Activated CD4-positive, alpha-beta memory T cell treated with anti-CD3 and anti-CD28 coated beads, Interleukin-2, amount 10 ng/mL, durations not matched to agents 7 days and 5 days (primary cell): ENCODE measurements around the gene FABP7. TPM values are rescaled to one million over a fixed set of nuclear protein-coding genes. Genes with fewer than 3 reads are reported as not detected.

ENCODE experiments used
- CTCF ChIA-PET: fragments of 350-600 bp; sonication (Branson Sonifier 250); formaldehyde crosslinking; loops from one replicate; lab custom pipeline; 2021; ENCODE audit warnings: antibody characterized with exemption, inconsistent platforms; lab: Charles Lee
- POLR2A ChIA-PET: fragments of 350-600 bp; sonication (Branson Sonifier 250); formaldehyde crosslinking; loops from one replicate; lab custom pipeline; 2021; ENCODE audit warnings: antibody characterized with exemption; lab: Charles Lee
- DNase-seq: peaks from one replicate; pipeline ENCODE4 v3.0.0-alpha.2; 2020
- H3K27ac Mint-ChIP-seq: one replicate; pipeline ENCODE4 v1.8.0; 2021; ENCODE audit warnings: mild to moderate bottlenecking, mixed read lengths
- H3K27me3 Mint-ChIP-seq: one replicate; pipeline ENCODE4 v1.8.0; 2021; ENCODE audit warnings: mixed read lengths
- H3K36me3 Mint-ChIP-seq: one replicate; pipeline ENCODE4 v1.8.0; 2021; ENCODE audit warnings: low read depth, mixed read lengths
- H3K4me1 Mint-ChIP-seq: one replicate; pipeline ENCODE4 v1.8.0; 2021; ENCODE audit warnings: mixed read lengths
- H3K4me3 Mint-ChIP-seq: one replicate; pipeline ENCODE4 v1.8.0; 2021; ENCODE audit warnings: mild to moderate bottlenecking, mixed read lengths
- H3K9me3 Mint-ChIP-seq: one replicate; pipeline ENCODE4 v1.8.0; 2021; ENCODE audit warnings: mixed read lengths
- total RNA-seq, 2 experiments: library from RNA; stranded (reverse); gene quantifications; one replicate each; pipeline ENCODE4 v1.2.3, GENCODE V29; 2021

The FABP7 gene
- total RNA-seq, 2 experiments from 2014 or later: not detected

- DNase-seq: no peak
- ChIA-PET CTCF (interaction anchor here (0.6 kb wide), 1 partner anchor 13 kb away, joined by 4 read pairs; no protein-coding TSS in a partner anchor), POLR2A (no interaction called here)
- Mint-ChIP-seq H3K4me3 (no peak overlapping the region), H3K36me3 (no peaks in the 10 kb centered on the region), H3K27me3 (no peaks in the 10 kb centered on the region), H3K27ac (no peak overlapping the region), H3K9me3 (no peaks in the 10 kb centered on the region), H3K4me1 (no peaks in the 10 kb centered on the region)
Observed at GRCh38 chr6:122806291-122806690, 26.8 kb downstream of the FABP7 start.

DNA sequence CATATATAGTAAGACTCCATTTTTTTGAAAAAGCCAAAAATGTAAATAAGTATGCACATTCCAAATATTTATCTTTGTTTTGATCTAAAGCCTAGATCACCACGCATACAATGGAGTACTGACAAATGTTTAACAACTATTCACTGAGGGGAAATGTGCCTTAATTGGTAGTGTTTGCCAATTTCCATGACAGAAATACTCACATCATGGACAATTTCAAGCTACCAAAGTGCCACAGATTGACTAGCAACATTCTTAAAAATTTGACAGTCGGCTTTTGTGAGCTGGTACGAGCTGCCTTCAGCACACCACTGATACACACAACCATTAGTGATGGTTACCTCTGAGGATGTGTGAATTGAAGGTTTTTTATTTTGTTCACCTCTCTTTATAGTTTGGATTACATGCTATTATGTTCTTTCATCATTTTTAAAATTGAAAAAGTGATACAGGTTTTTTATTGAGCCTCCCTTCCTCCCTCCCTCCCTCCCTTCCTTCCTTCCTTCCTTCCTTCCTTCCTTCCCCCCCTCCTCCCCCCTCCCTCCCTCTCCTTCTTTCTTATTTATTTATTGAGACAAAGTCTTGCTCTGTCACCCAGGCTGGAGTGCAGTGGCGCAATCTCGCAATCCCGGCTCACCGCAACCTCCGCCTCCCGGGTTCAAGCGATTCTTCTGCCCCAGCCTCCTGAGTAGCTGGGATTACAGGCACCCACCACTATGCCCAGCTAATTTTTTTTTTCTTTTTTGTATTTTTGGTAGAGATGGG, 28.8 kb downstream of the FABP7 start:
- no peak for DNase-seq
- H3K4me1 Mint-ChIP-seq: no peaks in the 10 kb centered on the region
- H3K27ac Mint-ChIP-seq: no peak overlapping the region
- POLR2A ChIA-PET: no interaction called here
- CTCF ChIA-PET: no interaction called here
- no peaks in the 10 kb centered on the region for H3K9me3 Mint-ChIP-seq
- no peaks in the 10 kb centered on the region for H3K36me3 Mint-ChIP-seq
- no peaks in the 10 kb centered on the region for H3K27me3 Mint-ChIP-seq
- no peak overlapping the region for H3K4me3 Mint-ChIP-seq

GRCh38 chr6:122809001-122809400, 29.5 kb downstream of the FABP7 start:
- no peaks in the 10 kb centered on the region for H3K4me1 Mint-ChIP-seq

GRCh38 chr6:122809691-122810090, 30.2 kb downstream of the FABP7 start:
- H3K27me3 Mint-ChIP-seq: no peaks in the 10 kb centered on the region
- H3K9me3 Mint-ChIP-seq: no peaks in the 10 kb centered on the region
- no peak overlapping the region for H3K27ac Mint-ChIP-seq
- H3K4me1 Mint-ChIP-seq: no peaks in the 10 kb centered on the region
- ChIA-PET CTCF (no interaction called here), POLR2A (no interaction called here)
- DNase-seq: no peak
- H3K36me3 Mint-ChIP-seq: no peaks in the 10 kb centered on the region
- H3K4me3 Mint-ChIP-seq: no peak overlapping the region

More at GRCh38 chr6:122809001-122809400, 29.5 kb downstream of the FABP7 start:
- H3K4me3 Mint-ChIP-seq: no peak overlapping the region
- H3K27ac Mint-ChIP-seq: no peak overlapping the region
- no peaks in the 10 kb centered on the region for H3K27me3 Mint-ChIP-seq
- POLR2A ChIA-PET: no interaction called here
- no peaks in the 10 kb centered on the region for H3K36me3 Mint-ChIP-seq
- no peak for DNase-seq
- CTCF ChIA-PET: no interaction called here
- no peaks in the 10 kb centered on the region for H3K9me3 Mint-ChIP-seq

GRCh38 chr6:122810189-122810588, 30.7 kb downstream of the FABP7 start:
- no peak overlapping the region for H3K4me3 Mint-ChIP-seq
- no peak overlapping the region for H3K27ac Mint-ChIP-seq
- ChIA-PET CTCF (no interaction called here), POLR2A (no interaction called here)
- H3K4me1 Mint-ChIP-seq: no peaks in the 10 kb centered on the region
- H3K36me3 Mint-ChIP-seq: no peaks in the 10 kb centered on the region
- no peak for DNase-seq
- H3K27me3 Mint-ChIP-seq: no peaks in the 10 kb centered on the region
- H3K9me3 Mint-ChIP-seq: no peaks in the 10 kb centered on the region

DNA sequence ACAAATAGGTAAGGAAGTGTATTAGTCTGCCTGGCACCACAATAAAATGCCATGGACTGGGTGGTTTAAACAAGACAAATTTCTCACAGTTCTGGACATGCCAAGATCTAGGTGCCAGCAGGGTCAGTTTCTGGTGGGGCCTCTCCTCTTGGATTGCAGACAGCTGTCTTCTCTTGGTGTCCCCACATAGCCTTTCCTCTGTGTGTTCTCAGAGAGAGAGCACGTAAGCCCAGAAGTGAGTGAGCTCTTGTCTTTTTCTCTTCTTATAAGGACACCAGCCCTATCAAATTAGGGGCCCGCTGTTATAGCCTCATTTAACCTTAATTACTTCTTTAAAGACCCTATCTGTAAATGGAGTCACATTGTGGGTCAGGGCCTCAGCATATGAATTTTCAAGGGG, 37.8 kb downstream of the FABP7 start:
- H3K27me3 Mint-ChIP-seq: no peaks in the 10 kb centered on the region
- H3K9me3 Mint-ChIP-seq: no peaks in the 10 kb centered on the region
- POLR2A ChIA-PET: no interaction called here
- no peak for DNase-seq
- H3K27ac Mint-ChIP-seq: no peak overlapping the region
- no peak overlapping the region for H3K4me3 Mint-ChIP-seq
- CTCF ChIA-PET: no interaction called here
- no peaks in the 10 kb centered on the region for H3K36me3 Mint-ChIP-seq
- H3K4me1 Mint-ChIP-seq: no peaks in the 10 kb centered on the region

DNA sequence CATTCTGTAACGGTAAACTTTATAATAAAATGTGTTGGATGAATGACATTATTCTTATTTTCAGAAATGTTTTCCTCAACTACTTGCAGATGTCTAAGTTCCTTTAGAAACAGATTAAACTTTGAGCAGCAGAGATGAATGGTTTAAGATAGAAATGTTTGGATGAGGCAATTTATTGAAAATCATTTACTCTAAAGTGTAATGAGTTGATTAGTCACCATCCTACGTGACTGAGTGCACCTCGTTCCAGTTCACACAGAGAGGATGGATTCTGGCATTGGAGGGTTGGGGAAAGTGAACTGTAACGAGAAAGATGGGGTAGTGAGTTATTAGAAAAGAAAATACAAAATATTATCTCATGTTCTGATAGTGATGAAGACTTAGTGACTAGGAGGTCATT, 38.2 kb downstream of the FABP7 start:
- no peaks in the 10 kb centered on the region for H3K27me3 Mint-ChIP-seq
- CTCF ChIA-PET: no interaction called here
- no peaks in the 10 kb centered on the region for H3K9me3 Mint-ChIP-seq
- no peak overlapping the region for H3K4me3 Mint-ChIP-seq
- no peaks in the 10 kb centered on the region for H3K4me1 Mint-ChIP-seq
- no peaks in the 10 kb centered on the region for H3K36me3 Mint-ChIP-seq
- no peak for DNase-seq
- H3K27ac Mint-ChIP-seq: no peak overlapping the region
- POLR2A ChIA-PET: no interaction called here

DNA sequence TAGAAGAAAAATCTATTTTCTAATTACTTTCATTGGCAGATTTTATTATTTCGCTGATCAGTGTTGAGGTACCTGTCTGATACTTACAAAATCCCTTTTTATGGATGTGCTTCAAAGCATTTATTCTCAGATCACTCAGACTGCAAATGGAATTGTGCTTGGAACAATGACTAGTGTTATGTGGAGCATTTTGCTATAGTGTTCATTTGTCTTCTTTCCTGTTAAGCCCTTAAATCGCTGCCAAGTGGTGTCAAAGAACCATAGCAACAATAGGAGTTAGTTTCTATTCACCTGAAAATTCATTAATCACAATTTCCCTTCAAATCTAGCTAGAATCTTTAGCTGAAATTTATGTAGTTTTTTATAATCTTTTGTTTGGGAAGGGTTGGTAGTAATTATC, 39.4 kb downstream of the FABP7 start:
- no peaks in the 10 kb centered on the region for H3K9me3 Mint-ChIP-seq
- H3K27ac Mint-ChIP-seq: no peak overlapping the region
- ChIA-PET POLR2A (interaction anchor here (1.0 kb wide), 1 partner anchor 24 kb away, joined by 3 read pairs; no protein-coding TSS in a partner anchor), CTCF (no interaction called here)
- H3K36me3 Mint-ChIP-seq: no peaks in the 10 kb centered on the region
- H3K4me1 Mint-ChIP-seq: no peaks in the 10 kb centered on the region
- DNase-seq: no peak
- no peak overlapping the region for H3K4me3 Mint-ChIP-seq
- no peaks in the 10 kb centered on the region for H3K27me3 Mint-ChIP-seq

DNA sequence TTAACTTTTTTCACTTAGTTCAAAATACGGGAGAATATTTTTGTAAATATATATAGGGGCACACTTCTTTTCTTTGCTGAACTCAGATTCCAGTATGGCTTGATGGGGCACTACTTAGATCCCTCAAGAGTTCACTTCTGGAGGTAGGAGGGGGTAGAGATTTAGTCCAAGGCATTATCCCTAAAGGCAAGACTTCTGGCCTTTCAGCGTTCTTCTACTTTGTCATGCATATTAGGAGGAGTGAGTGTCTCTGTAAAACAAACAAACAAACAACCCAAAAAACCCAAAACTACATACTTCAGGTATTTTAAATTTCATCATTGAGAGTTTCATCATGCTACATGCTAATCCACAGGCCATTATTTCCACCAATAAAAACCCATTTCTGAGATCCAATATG, 41.6 kb downstream of the FABP7 start:
- no peak overlapping the region for H3K4me3 Mint-ChIP-seq
- no peaks in the 10 kb centered on the region for H3K27me3 Mint-ChIP-seq
- no peak for DNase-seq
- H3K36me3 Mint-ChIP-seq: no peaks in the 10 kb centered on the region
- no peak overlapping the region for H3K27ac Mint-ChIP-seq
- POLR2A ChIA-PET: no interaction called here
- H3K9me3 Mint-ChIP-seq: no peaks in the 10 kb centered on the region
- H3K4me1 Mint-ChIP-seq: no peaks in the 10 kb centered on the region
- CTCF ChIA-PET: no interaction called here

DNA sequence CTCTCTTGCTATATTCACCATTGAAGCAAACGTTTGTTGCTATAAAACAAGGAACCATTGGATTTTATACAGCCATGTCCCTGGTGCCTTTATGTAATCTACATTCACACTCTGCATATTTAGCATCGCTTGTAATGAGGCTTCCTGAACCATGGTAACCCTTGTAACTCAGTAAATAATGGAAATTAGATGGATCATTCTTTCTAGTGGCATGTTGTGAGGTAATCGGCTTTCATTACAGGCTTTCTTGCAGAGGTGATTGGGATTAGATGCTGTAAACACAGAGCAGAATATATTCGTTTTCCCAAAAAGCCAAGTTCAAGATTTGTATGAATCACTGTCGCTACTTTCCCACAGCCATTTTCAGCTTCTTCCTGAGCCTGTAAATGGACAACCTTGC, 45.6 kb downstream of the FABP7 start:
- CTCF ChIA-PET: interaction anchor here (1.7 to 2.0 kb wide), 2 partner anchors 14 to 15 kb away, joined by 3 to 4 read pairs; no protein-coding TSS in a partner anchor
- no peak overlapping the region for H3K4me3 Mint-ChIP-seq

DNA sequence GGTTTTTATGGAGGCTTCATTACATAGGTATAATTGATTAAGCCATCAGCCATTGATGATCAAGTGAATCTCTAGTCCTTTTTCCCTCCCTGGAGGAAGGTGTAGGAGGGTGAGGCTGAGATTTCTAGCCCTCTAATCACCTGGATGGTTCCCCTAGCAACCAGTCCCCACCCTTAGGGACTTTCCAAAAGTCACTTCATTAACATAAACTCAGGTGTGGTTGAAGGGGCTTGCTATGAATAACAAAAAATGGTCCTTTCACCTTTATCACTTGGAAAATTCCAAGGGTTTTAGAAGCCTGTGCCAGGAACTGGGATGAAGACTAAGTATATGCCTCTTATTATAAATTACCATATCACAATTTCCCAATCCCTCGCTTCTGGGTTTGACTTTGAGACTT, 49.9 kb downstream of the FABP7 start:
- CTCF ChIA-PET: interaction anchor here (1.0 kb wide), 1 partner anchor 9 kb away, joined by 4 read pairs; no protein-coding TSS in a partner anchor

More for the DNA sequence above, 45.6 kb downstream of the FABP7 start:
- H3K4me1 Mint-ChIP-seq: no peaks in the 10 kb centered on the region
- POLR2A ChIA-PET: no interaction called here
- DNase-seq: no peak
- H3K27ac Mint-ChIP-seq: no peak overlapping the region
- no peaks in the 10 kb centered on the region for H3K9me3 Mint-ChIP-seq
- no peaks in the 10 kb centered on the region for H3K27me3 Mint-ChIP-seq
- no peaks in the 10 kb centered on the region for H3K36me3 Mint-ChIP-seq

DNA sequence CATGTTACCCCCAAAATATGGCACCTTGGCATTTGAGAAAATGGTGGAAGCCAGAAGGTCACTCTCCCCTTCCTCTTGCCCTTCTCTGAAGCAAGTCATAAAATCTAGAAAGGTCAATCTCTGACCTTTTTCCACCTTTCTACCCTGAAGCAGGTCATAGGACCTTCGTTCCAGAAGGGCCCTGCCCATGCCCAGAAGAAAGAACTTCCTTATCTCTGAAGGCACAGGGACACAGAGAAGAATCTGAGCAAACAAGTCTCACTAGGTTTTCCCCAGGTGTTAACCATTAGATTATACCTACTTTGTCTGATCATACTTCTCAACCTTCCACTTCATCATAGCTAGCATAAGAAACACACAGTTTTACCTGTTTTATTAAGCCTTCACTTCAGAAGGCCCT, 52.0 kb downstream of the FABP7 start:
- peaks cover 3% of the 10 kb centered on the region for H3K27me3 Mint-ChIP-seq
- CTCF ChIA-PET: interaction anchor here (1.2 kb wide), 1 partner anchor 8 kb away, joined by 7 read pairs; no protein-coding TSS in a partner anchor
- POLR2A ChIA-PET: no interaction called here
- no peaks in the 10 kb centered on the region for H3K9me3 Mint-ChIP-seq
- no peaks in the 10 kb centered on the region for H3K4me1 Mint-ChIP-seq
- H3K36me3 Mint-ChIP-seq: no peaks in the 10 kb centered on the region
- H3K27ac Mint-ChIP-seq: no peak overlapping the region
- DNase-seq: no peak
- no peak overlapping the region for H3K4me3 Mint-ChIP-seq

More for the DNA sequence above, 49.9 kb downstream of the FABP7 start:
- no peaks in the 10 kb centered on the region for H3K9me3 Mint-ChIP-seq
- POLR2A ChIA-PET: no interaction called here
- no peak for DNase-seq
- H3K27ac Mint-ChIP-seq: no peak overlapping the region
- H3K4me1 Mint-ChIP-seq: no peaks in the 10 kb centered on the region
- H3K36me3 Mint-ChIP-seq: no peaks in the 10 kb centered on the region
- peaks cover 1% of the 10 kb centered on the region for H3K27me3 Mint-ChIP-seq
- no peak overlapping the region for H3K4me3 Mint-ChIP-seq

- Mint-ChIP-seq H3K27me3 (peaks cover 3% of the 10 kb centered on the region), H3K4me1 (no peaks in the 10 kb centered on the region), H3K27ac (no peak overlapping the region), H3K4me3 (no peak overlapping the region), H3K36me3 (no peaks in the 10 kb centered on the region), H3K9me3 (no peaks in the 10 kb centered on the region)
- ChIA-PET CTCF (no interaction called here), POLR2A (no interaction called here)
- DNase-seq: no peak
Observed at GRCh38 chr6:122832459-122832858, 52.9 kb downstream of the FABP7 start.

DNA sequence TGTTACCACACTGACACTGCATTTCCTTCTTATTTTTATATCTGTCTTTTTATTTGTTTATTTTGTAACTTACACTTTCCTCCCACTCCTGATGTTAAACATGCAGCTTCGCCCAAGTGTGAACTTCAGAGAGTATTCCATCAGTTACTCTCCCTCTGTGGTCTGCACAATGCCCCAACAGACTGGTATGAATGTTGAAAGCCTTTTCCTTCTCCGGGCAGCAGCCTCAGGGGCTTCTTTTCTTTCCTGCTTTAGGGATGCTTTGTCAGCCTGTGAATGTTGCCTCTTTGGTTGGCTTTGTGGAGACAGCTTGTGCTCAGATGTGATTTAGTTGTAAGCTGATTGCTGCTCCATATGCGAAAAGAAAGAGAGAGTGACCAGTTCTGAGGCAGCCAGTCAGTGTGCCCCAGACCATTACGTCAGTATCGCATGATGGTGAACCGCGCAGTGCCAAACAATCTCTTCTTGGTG, 53.5 kb downstream of the FABP7 start:
- DNase-seq: no peak
- H3K4me3 Mint-ChIP-seq: no peak overlapping the region
- POLR2A ChIA-PET: no interaction called here
- peaks cover 3% of the 10 kb centered on the region for H3K27me3 Mint-ChIP-seq
- CTCF ChIA-PET: no interaction called here
- H3K9me3 Mint-ChIP-seq: no peaks in the 10 kb centered on the region
- no peaks in the 10 kb centered on the region for H3K36me3 Mint-ChIP-seq
- no peak overlapping the region for H3K27ac Mint-ChIP-seq
- H3K4me1 Mint-ChIP-seq: no peaks in the 10 kb centered on the region
